GM21786 (cell line): ENCODE measurements around the gene TOM1.

Source experiments
- ATAC-seq: cut with Tn5 transposase; IDR thresholded peaks from one replicate; pipeline ENCODE4 v1.9.1; 2021; ENCODE audit not compliant: unreplicated experiment

The TOM1 gene

GRCh38 chr22:35367331-35367886, 67.7 kb downstream of the TOM1 start:
- ATAC-seq = peak; percentile 60

DNA sequence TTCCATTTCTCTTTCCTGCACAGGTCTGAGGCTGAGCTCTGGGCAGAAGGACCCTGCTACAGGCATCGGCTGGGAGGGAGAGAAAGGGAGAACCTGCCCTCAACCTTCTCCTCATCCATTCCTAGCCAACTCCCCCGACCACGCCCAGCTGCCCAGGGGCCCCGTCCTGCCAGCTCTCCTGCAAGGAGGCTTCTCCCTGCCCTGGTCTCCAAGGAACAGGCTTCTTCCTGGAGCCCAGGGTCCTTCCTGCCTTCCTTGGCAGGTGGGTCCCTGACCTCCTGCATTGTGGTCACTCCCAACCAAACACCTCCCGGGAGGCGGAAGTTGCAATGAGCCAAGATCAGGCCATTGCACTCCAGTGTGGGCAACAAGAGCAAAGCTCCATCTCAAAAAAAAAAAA, 68.7 kb downstream of the TOM1 start:
- no peak for ATAC-seq

- ATAC-seq = no peak
Measured at GRCh38 chr22:35369996-35370395, 70.3 kb downstream of the TOM1 start.

DNA sequence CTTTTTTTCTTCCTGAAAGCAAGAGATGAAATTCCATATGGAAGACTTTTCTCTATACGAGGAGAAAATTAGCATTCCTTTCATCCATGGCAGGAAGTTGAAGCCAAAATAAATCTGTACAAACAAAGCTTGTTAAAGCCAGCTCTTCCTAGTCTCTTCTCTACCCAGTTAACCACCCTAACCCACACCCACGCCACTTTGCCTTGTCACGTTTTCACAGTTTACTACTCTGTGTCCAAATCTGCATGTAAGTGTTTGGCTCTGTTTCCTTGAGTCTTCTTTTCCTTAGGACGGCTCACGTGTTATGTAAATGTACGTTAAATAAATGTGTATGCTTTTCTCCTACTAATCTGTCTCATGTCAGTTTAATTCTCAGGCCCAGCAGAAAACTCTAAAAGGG, 74.1 kb downstream of the TOM1 start:
- ATAC-seq = no peak

DNA sequence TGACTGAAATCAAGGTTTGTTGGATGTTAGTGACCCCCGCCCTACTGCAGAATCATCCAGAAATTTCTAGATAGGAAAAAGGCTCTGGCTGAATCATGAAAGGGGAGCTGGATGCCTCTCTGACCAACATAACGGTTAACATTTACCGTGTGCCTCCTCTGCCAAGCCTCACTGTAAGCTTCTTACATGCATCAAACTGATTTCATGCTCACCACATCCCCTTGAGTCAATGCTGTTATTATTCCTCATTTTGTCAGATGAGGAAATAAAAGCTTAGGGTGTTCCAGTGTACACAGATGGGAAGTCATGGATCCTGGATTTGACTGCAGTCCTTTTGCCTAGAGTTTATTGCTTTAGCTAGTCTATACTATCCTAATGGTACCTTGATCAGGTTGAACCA, 75.3 kb downstream of the TOM1 start:
- ATAC-seq = no peak

DNA sequence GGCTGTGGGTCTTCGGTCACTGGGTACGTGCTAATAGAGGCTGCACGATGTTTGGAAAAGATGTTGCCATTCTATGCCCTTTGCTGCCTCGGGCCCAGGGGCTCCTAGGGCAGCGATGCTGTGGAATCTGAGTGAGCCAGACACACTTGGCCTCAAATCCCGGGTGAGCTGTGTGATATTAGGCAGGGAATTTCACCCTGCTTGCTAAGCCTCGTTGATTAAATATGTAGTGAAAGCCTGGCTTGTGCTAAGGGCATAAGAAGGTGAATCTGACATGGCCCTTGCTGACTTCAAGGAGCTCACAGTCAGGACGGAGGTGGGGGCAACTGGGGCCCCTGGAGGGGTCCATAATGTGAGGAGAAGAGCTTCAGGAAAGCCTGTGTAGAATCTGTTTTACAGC, 75.8 kb downstream of the TOM1 start:
- no peak for ATAC-seq

DNA sequence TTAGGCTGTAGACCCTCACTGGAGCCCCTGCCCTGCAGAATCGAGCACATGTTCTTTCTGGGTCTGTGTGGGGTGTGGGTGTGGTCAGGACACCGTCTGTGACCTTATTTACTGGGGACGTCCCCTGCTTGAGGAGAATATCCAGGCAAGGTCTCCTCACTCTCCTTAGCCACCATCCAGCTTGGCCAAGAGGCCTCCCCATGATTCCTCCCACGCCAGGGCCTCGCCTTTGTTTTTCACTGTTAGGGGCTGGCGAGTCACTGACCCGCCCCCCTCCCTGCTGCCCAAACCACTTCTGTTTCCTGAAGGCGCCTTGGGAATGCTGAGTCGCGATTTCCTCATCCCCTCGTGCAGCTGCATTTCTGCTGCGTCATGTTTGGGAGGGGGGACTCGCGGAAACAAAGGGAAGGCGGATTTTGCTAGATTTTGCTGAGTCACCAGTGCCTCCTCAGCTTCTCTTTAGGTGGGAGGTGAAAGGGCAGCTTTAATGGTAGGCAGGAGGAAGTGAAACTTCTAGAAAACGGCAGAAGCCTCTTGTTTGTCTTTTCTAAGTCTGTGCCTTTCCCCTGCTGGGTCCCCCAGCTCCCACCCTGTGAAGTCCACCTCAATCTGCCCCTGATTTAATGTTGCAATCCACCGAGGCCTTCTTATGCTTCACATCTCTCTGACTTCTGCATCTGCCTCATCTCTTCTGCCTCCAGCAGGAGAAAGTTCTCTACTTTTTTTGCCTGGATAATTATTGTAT, 77.2 kb downstream of the TOM1 start:
- ATAC-seq = peak; percentile 63

GRCh38 chr22:35377735-35378134, 78.0 kb downstream of the TOM1 start:
- no peak for ATAC-seq

- no peak for ATAC-seq
Measured at GRCh38 chr22:35378621-35379020, 78.9 kb downstream of the TOM1 start.

DNA sequence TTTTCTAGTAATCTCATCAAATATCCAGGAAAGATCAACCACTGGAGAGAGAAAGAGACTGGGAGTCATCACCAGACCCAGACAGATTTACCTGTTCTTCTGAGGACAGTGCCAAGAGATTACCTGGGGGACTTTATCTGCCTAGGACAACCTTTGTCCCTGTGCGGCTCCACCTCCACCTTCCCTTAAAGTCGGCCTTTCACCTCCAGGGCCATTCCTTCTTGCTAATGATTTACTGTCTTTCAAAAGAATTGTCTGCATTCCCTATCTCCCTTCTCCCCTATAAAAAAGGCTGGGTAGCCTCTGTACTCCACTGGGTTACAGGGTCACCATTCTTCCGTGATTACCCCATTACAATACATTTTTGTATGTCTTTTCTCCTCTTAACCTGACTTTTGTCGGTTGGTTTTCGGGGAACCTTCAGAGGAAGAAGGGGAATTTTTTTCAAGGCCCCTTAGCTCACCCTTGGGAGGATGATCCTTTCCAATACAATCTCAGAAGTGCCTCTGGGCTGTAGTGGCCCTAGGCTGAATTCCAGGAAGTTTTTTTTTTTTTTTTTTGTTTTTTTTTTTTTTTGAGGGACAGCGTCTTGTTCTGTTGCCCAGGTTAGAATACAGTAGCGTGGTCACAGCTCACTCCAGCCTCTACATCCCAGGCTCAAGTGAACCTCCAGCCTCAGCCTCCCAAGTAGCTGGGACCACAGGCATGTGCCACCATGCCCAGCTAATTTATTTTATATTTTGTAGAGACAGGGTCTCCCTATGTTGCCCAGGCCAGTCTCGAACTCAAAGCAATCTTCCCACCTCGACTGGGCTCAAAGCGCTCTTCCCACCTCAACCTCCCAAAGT, 79.7 kb downstream of the TOM1 start:
- ATAC-seq = no peak

- no peak for ATAC-seq
Measured at GRCh38 chr22:35380013-35380412, 80.3 kb downstream of the TOM1 start.

- peak; percentile 46 for ATAC-seq
Measured at GRCh38 chr22:35380537-35381423, 81.1 kb downstream of the TOM1 start, which contains the start of gene HMOX1. TSS of gene HMOX1 (plus strand) at chr22:35381096. CDS start at chr22:35381174, 78 bp downstream.

DNA sequence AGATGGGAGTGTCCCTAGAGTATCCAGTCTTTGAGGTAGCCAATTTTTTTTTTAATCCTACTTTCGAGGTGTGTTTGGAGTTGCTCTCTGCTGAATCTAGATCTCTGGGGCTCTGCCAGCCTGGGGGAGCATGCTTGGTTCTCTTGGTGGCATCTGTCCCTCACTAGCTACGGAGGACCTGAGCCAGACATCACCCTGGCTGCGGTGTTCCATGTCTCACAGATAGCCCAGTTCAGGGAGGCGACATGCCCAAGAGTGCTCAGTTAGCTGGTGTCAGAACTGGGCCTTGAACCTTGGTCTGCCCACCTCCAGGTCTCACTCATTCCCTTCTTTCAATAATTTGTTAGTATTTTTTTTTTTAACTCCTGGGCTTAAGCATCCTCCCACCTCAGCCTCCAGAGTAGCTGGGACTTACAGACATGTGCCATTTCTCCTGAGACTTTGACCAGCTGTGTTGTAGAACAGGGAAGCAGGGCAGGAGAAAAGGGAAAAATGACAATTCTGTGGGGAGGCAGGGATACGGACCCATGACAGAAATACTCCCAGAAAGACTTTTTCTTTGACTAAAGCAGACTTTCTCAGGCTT, 81.8 kb downstream of the TOM1 start:
- ATAC-seq = no peak

GRCh38 chr22:35383679-35384071, 84.0 kb downstream of the TOM1 start:
- ATAC-seq = no peak

- no peak for ATAC-seq
Measured at GRCh38 chr22:35384527-35384926, 84.8 kb downstream of the TOM1 start.

DNA sequence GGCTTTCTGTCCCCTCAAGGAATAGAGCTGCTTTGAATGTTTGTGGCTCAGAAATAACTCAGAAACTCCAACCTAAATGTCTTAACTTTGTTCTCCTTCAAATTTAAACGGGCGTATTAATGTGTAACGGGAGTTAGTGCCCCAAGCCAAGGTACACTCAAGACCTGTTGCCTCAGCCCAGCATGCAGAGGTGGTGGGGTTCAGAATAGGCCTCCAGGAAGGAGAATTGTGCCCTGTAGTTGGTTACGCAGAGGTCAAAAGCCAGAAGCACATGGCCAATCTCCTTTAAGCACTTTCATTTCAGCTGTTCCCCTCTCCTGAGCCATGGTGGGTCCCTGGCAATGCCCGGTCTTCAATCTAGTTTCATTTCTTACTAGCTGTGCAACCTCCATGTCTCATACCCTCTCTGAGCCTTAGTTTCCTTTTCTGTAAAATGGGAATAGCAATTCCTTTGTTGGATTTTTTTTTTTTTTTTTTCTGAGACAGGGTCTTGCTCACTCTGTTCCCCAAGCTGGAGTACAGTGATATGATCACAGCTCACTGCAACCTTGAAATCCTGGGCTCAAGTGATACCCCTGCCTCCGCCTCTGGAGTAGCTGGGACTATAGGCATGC, 85.4 kb downstream of the TOM1 start:
- ATAC-seq = no peak

- no peak for ATAC-seq
Measured at GRCh38 chr22:35386670-35387288, 87.1 kb downstream of the TOM1 start.

- no peak for ATAC-seq
Measured at GRCh38 chr22:35390933-35391332, 91.2 kb downstream of the TOM1 start.

- peak; percentile 61 for ATAC-seq
Measured at GRCh38 chr22:35392357-35392756, 92.7 kb downstream of the TOM1 start.
